DOHH2 (cell line): ENCODE data around the gene NPLOC4.

Experiments used
- H3F3A ChIP-seq: fragments of 200-600 bp; sonication (generic), shearing (Covaris generic); 2 replicates; pipeline ENCODE4 v1.6.0; 2016; ENCODE audit warnings: antibody characterized with exemption, mild to moderate bottlenecking; ENCODE audit not compliant: control insufficient read depth, insufficient read depth
- H3K27ac ChIP-seq: fragments of 200-600 bp; sonication (generic); 2 replicates; pipeline ENCODE4 v1.5.1; 2014; ENCODE audit warnings: low read depth, mild to moderate bottlenecking, low read length, moderate library complexity
- H3K27me3 ChIP-seq: fragments of 200-600 bp; sonication (generic); 2 replicates; pipeline ENCODE4 v1.6.1; 2014; ENCODE audit warnings: mild to moderate bottlenecking, low read length, mixed read lengths; ENCODE audit not compliant: control insufficient read depth
- H3K36me3 ChIP-seq: fragments of 200-600 bp; sonication (generic); 2 replicates; pipeline ENCODE4 v1.6.1; 2014; ENCODE audit warnings: mild to moderate bottlenecking, low read length, moderate library complexity, mixed read lengths; ENCODE audit not compliant: control insufficient read depth
- H3K4me1 ChIP-seq: fragments of 200-600 bp; sonication (generic); 2 replicates; pipeline ENCODE4 v1.6.1; 2014; ENCODE audit warnings: mild to moderate bottlenecking, low read length, mixed read lengths; ENCODE audit not compliant: control insufficient read depth
- H3K4me2 ChIP-seq: fragments of 200-600 bp; sonication (generic); 2 replicates; pipeline ENCODE4 v1.6.0; 2014; ENCODE audit warnings: mild to moderate bottlenecking, low read length, moderate library complexity
- H3K4me3 ChIP-seq: fragments of 200-600 bp; sonication (generic); 2 replicates; pipeline ENCODE4 v1.5.1; 2014; ENCODE audit warnings: mild to moderate bottlenecking, low read length, mixed read lengths
- H3K79me2 ChIP-seq: fragments of 200-600 bp; sonication (generic); 2 replicates; pipeline ENCODE4 v1.6.1; 2014; ENCODE audit warnings: mild to moderate bottlenecking, low read length, mixed read lengths; ENCODE audit not compliant: control insufficient read depth
- H3K9me2 ChIP-seq: fragments of 200-600 bp; sonication (generic); replicated peaks from 2 replicates; pipeline ENCODE4 v1.6.1; 2014; ENCODE audit warnings: mild to moderate bottlenecking, low read length, mixed read lengths; ENCODE audit not compliant: control insufficient read depth
- H3K9me3 ChIP-seq: fragments of 200-600 bp; sonication (generic); 2 replicates; pipeline ENCODE4 v1.6.1; 2014; ENCODE audit warnings: antibody characterized with exemption, low read length, mixed read lengths; ENCODE audit not compliant: control insufficient read depth, insufficient read depth
- H4K20me1 ChIP-seq: fragments of 200-600 bp; sonication (generic); 2 replicates; pipeline ENCODE4 v1.6.0; 2014; ENCODE audit warnings: low read depth, mild to moderate bottlenecking, antibody characterized with exemption, low read length, moderate library complexity; ENCODE audit not compliant: control insufficient read depth, insufficient read depth
- EZH2phosphoT487 ChIP-seq: fragments of 200-600 bp; sonication (generic); IDR thresholded peaks from 2 replicates; pipeline ENCODE4 v1.6.1; 2017; ENCODE audit warnings: borderline replicate concordance, mild to moderate bottlenecking, antibody characterized with exemption, low read length, moderate library complexity, mixed read lengths
- TF ChIP-seq, protein P1 (sequence below): fragments of 200-600 bp; sonication (generic); IDR thresholded peaks from one replicate; pipeline ENCODE4 v1.5.1; 2014; ENCODE audit warnings: antibody characterized with exemption, mild to moderate bottlenecking, low read depth, low read length; ENCODE audit not compliant: poor library complexity, severe bottlenecking

The NPLOC4 gene

GRCh38 chr17:81576621-81577277 is 60.2 kb downstream of the NPLOC4 start:
- Histone ChIP-seq H3K27ac (no peak overlapping the region), H4K20me1 (no peaks in the 10 kb centered on the region), H3F3A (no peaks in the 10 kb centered on the region), H3K79me2 (peaks cover 6% of the 10 kb centered on the region), H3K4me3 (no peak overlapping the region), H3K9me2 (no peaks in the 10 kb centered on the region), H3K27me3 (no peaks in the 10 kb centered on the region), H3K4me1 (no peaks in the 10 kb centered on the region), H3K4me2 (no peak overlapping the region), H3K9me3 (no peaks in the 10 kb centered on the region), H3K36me3 (peaks cover 50% of the 10 kb centered on the region)
- TF ChIP-seq EZH2phosphoT487: no peak
- TF ChIP-seq, protein P1, sequence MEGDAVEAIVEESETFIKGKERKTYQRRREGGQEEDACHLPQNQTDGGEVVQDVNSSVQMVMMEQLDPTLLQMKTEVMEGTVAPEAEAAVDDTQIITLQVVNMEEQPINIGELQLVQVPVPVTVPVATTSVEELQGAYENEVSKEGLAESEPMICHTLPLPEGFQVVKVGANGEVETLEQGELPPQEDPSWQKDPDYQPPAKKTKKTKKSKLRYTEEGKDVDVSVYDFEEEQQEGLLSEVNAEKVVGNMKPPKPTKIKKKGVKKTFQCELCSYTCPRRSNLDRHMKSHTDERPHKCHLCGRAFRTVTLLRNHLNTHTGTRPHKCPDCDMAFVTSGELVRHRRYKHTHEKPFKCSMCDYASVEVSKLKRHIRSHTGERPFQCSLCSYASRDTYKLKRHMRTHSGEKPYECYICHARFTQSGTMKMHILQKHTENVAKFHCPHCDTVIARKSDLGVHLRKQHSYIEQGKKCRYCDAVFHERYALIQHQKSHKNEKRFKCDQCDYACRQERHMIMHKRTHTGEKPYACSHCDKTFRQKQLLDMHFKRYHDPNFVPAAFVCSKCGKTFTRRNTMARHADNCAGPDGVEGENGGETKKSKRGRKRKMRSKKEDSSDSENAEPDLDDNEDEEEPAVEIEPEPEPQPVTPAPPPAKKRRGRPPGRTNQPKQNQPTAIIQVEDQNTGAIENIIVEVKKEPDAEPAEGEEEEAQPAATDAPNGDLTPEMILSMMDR: no peak

DNA sequence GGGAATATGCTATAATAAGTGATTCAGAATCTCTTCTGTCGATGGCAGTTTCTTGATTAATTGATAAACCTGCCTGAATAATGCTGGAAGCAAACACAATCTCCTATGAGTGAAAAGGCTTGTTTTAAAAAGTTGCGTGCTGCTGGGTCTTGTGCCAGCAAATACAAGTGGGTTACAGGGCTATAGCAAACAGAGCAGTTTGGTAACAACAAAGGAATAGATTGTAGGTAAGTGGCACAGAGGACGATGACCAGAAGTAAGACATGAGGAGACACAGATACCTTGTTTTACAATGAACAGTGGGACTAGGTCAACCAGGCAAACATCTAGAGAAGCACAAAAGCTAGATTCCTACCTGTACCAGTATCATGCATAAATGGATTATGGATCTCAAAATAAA is 61.1 kb downstream of the NPLOC4 start:
- no peak for TF ChIP-seq EZH2phosphoT487
- TF ChIP-seq, protein P1: no peak
- Histone ChIP-seq H3K27me3 (no peaks in the 10 kb centered on the region), H3K79me2 (peaks cover 4% of the 10 kb centered on the region; the same call in 1 of the 2 replicates), H3K9me2 (no peaks in the 10 kb centered on the region), H3K4me1 (no peaks in the 10 kb centered on the region), H4K20me1 (no peaks in the 10 kb centered on the region), H3K9me3 (no peaks in the 10 kb centered on the region), H3K4me2 (no peak overlapping the region), H3K4me3 (no peak overlapping the region), H3K36me3 (peaks cover 54% of the 10 kb centered on the region), H3K27ac (no peak overlapping the region), H3F3A (no peaks in the 10 kb centered on the region)

DNA sequence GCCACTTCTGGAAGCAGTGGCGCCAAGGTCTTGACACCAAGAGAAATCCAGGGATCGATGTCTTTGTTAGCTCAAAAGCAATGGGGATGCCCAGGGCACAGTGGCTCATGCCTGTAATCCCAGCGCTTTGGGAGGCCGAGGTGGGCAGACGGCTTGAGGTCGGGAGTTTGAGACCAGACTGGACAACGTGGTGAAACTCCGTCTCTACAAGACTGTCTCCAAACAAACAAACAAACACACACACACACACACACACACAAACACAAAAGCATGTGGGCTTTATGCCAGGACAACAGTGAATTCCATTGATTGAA is 62.3 kb downstream of the NPLOC4 start:
- Histone ChIP-seq H3K79me2 (peaks cover 4% of the 10 kb centered on the region; the same call in 1 of the 2 replicates), H3K4me2 (no peak overlapping the region), H3K4me1 (no peaks in the 10 kb centered on the region), H3K27me3 (no peaks in the 10 kb centered on the region), H3K27ac (no peak overlapping the region), H3K9me3 (no peaks in the 10 kb centered on the region), H4K20me1 (no peaks in the 10 kb centered on the region), H3F3A (no peaks in the 10 kb centered on the region), H3K4me3 (no peak overlapping the region), H3K9me2 (no peaks in the 10 kb centered on the region), H3K36me3 (peaks cover 60% of the 10 kb centered on the region)
- no peak for TF ChIP-seq EZH2phosphoT487
- TF ChIP-seq, protein P1: no peak
